NCI-H1092 treated with DMSO at 0.1 percent for 48 hours (cell line): ENCODE results near the gene PAX3.

Experiments
- DNase-seq: peaks from one replicate; lab custom pipeline; 2025; lab: John Stamatoyannopoulos, UW

The PAX3 gene

GRCh38 chr2:222310747-222311318, 12.0 kb upstream of the PAX3 start:
- DNase-seq = no peak

- no peak for DNase-seq
These were observed 11.0 kb upstream of the PAX3 start for GRCh38 chr2:222309766-222310165.

- no peak for DNase-seq
These were observed 10.6 kb upstream of the PAX3 start for GRCh38 chr2:222309361-222309760.

GRCh38 chr2:222307978-222308730, 9.4 kb upstream of the PAX3 start:
- no peak for DNase-seq

GRCh38 chr2:222307143-222307756, 8.5 kb upstream of the PAX3 start:
- DNase-seq = no peak

GRCh38 chr2:222306393-222307142, 7.8 kb upstream of the PAX3 start:
- DNase-seq = no peak

GRCh38 chr2:222305516-222306392, 7.0 kb upstream of the PAX3 start:
- DNase-seq = peak; percentile 63

GRCh38 chr2:222304737-222305515, 6.1 kb upstream of the PAX3 start:
- DNase-seq = peak; percentile 51

- no peak for DNase-seq
These were observed 5.3 kb upstream of the PAX3 start for GRCh38 chr2:222303828-222304736.

- no peak for DNase-seq
These were observed 4.4 kb upstream of the PAX3 start for GRCh38 chr2:222303045-222303827.

GRCh38 chr2:222302178-222303018, 3.6 kb upstream of the PAX3 start:
- no peak for DNase-seq

GRCh38 chr2:222301796-222302118, 3.0 kb upstream of the PAX3 start:
- no peak for DNase-seq

- DNase-seq = no peak
These were observed 2.4 kb upstream of the PAX3 start for GRCh38 chr2:222301053-222301795.

- DNase-seq = no peak
These were observed 1.9 kb upstream of the PAX3 start for GRCh38 chr2:222300726-222301052.

GRCh38 chr2:222299906-222300725, 1.3 kb upstream of the PAX3 start:
- no peak for DNase-seq

GRCh38 chr2:222298001-222298310, 842 bp downstream of the PAX3 start:
- no peak for DNase-seq

GRCh38 chr2:222297600-222297935, 1.2 kb downstream of the PAX3 start:
- DNase-seq = no peak
